Activated CD8-positive, alpha-beta memory T cell treated with anti-CD3 and anti-CD28 coated beads, Interleukin-2, amount 50 U/mL, for 24 hours (primary cell): ENCODE measurements around the gene USP3.

Source experiments
- DNase-seq: peaks from one replicate; pipeline ENCODE4 v3.0.0-alpha.2; 2020; ENCODE audit errors: extremely low read depth

Gene USP3

GRCh38 chr15:63593705-63594671 lies 89.6 kb downstream of the USP3 start:
- no peak for DNase-seq

- DNase-seq: no peak
Observed at GRCh38 chr15:63595065-63595464, 90.7 kb downstream of the USP3 start.

GRCh38 chr15:63595688-63596087 lies 91.3 kb downstream of the USP3 start:
- no peak for DNase-seq

GRCh38 chr15:63596676-63597037 lies 92.3 kb downstream of the USP3 start:
- no peak for DNase-seq

GRCh38 chr15:63597038-63597790 lies 92.8 kb downstream of the USP3 start, which contains the start of gene FBXL22:
FBXL22 (plus strand) TSS chr15:63597387; CDS start chr15:63597393, 6 bp downstream.
- no peak for DNase-seq

GRCh38 chr15:63597821-63598220 lies 93.4 kb downstream of the USP3 start:
- DNase-seq: no peak

- no peak for DNase-seq
Observed at GRCh38 chr15:63598473-63599400, 94.3 kb downstream of the USP3 start.

GRCh38 chr15:63599401-63600000 lies 95.1 kb downstream of the USP3 start:
- DNase-seq: no peak

GRCh38 chr15:63600001-63600615 lies 95.7 kb downstream of the USP3 start:
- no peak for DNase-seq

GRCh38 chr15:63600616-63601025 lies 96.2 kb downstream of the USP3 start:
- peak; percentile 56 for DNase-seq

- DNase-seq: no peak
Observed at GRCh38 chr15:63601026-63601703, 96.8 kb downstream of the USP3 start.

- no peak for DNase-seq
Observed at GRCh38 chr15:63601704-63602185, 97.4 kb downstream of the USP3 start.

- no peak for DNase-seq
Observed at GRCh38 chr15:63602595-63602994, 98.2 kb downstream of the USP3 start.

GRCh38 chr15:63603516-63603915 lies 99.1 kb downstream of the USP3 start:
- no peak for DNase-seq

- DNase-seq: no peak
Observed at GRCh38 chr15:63604281-63604680, 99.9 kb downstream of the USP3 start.

- DNase-seq: no peak
Observed at GRCh38 chr15:63605036-63605435, 100.6 kb downstream of the USP3 start.

- DNase-seq: no peak
Observed at GRCh38 chr15:63605816-63606215, 101.4 kb downstream of the USP3 start.

- DNase-seq: no peak
Observed at GRCh38 chr15:63606308-63606707, 101.9 kb downstream of the USP3 start.

- no peak for DNase-seq
Observed at GRCh38 chr15:63608989-63609388, 104.6 kb downstream of the USP3 start.

GRCh38 chr15:63609448-63609847 lies 105.1 kb downstream of the USP3 start:
- no peak for DNase-seq
